Epithelial cell of prostate (primary cell): ENCODE data around the gene MYO16.

ENCODE experiments used
- DNase-seq: peaks from one replicate; pipeline ENCODE4 v3.0.0-alpha.2; 2011; ENCODE audit warnings: low read depth, low spot score
- H3K27ac ChIP-seq: fragments of 450-650 bp; 2 replicates; pipeline ENCODE4 v1.5.1; 2017; ENCODE audit warnings: mild to moderate bottlenecking

MYO16 gene

GRCh38 chr13:109159650-109160309, 530.4 kb downstream of the MYO16 start:
- DNase-seq, result no peak
- H3K27ac ChIP-seq, result peak overlapping the region; percentile 99

- DNase-seq, result no peak
- H3K27ac ChIP-seq, result peak overlapping the region; percentile 99
Measured at GRCh38 chr13:109160357-109160756, 530.9 kb downstream of the MYO16 start.

GRCh38 chr13:109160887-109161669, 531.7 kb downstream of the MYO16 start:
- peak overlapping the region; percentile 99 for H3K27ac ChIP-seq
- no peak for DNase-seq

DNA sequence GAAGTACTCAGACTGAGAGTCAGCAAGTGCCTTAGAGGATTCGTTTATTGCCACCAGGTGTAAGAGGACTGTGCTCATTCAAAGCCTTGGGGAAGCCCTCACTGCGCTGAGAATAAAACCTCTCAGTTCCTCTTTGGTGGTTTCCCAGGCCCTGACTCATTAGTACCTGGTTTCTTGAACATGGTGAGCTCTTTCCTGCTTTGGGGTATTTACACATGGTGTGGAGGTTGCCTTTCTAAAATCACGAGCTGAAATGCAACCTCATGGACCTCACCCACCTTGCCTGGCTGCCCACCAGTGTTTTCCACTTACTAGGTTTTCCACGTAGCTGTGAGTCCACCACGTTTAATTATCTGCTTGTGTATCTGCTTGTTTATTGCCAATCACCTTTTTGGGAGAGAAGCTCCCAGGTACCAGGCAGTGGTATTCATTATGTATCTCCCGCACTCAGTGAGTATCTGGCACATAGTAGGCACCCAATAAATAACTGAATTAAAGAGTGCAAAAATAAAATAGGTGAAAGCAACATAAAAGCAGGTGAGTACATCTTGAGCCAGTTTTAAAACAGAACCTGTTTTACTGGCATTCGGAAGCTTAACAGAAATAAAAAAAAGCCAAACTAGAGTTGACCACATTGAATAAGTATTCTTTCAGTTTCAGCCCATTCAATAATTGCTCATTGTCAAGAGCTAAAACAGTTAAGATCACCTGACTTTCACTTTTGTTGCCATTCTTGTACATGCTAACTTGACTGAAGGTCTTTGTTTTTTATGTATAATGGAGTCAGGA, 533.0 kb downstream of the MYO16 start:
- DNase-seq, result peak; percentile 91
- peak overlapping the region; percentile 99 for H3K27ac ChIP-seq

GRCh38 chr13:109163037-109163379, 533.6 kb downstream of the MYO16 start:
- peak overlapping the region; percentile 99 for H3K27ac ChIP-seq
- no peak for DNase-seq

DNA sequence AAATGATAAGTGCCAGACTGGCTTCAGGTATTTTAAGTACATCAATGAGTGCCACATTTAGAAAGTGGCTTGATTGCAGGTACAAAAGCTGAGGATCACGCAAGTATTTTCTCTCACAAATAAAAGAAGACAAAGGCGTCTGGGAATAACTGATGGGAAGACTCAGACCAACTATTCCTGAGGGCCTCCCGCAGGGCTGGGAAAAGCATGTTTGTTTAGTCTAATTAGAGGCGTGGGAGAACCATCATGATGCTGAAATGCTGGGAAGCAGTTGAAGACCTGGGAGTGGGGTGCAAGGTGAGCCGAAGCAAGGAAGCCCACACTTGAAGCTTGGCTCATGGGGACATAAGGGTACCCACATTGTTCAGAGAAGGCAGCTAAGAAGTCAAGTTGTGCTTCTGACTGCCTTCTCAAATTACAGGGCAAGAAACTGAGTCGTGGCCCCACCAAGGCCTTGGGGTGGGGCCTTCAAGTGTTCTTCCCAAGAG, 536.0 kb downstream of the MYO16 start:
- H3K27ac ChIP-seq, result no peak overlapping the region
- DNase-seq, result no peak

- H3K27ac ChIP-seq, result no peak overlapping the region
- no peak for DNase-seq
Measured at GRCh38 chr13:109166804-109167203, 537.4 kb downstream of the MYO16 start.

DNA sequence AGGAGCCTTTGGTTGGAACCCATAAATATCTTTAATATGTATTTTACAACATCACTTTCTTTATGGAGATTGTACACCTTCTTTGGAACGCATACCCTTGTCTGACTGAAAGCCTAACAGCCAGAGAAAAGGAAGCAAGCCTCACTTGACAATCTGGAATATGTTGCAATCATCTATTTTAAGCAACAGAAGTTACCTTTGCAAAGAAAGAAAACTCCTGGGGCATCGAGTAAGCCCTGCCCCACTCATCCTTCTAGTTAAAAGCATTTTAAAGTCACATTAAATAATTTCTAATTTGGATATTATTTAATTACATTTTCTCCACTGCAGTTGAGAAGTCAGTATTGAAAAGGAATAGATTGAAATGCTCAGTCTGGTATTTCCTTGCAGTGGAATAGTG, 542.7 kb downstream of the MYO16 start:
- no peak for DNase-seq
- H3K27ac ChIP-seq, result no peak overlapping the region

DNA sequence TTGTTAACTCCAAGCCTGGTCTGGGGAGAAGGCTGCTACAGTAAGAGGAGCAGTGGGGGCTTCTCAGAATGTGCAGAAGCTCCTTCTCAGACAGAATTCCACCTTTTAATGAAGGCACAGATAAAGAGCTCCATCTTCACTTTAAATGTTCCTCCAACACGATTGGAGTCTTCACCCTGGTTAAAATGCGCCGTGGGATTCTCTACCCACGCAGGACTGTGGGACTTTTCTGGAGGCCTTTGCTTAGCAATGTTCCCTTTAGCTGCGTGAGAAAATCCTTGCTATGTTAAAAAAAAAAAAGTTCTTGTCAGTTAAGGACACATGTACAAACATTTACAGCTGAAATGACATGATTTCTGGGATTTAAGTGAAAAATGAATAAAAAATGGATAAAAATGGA, 546.3 kb downstream of the MYO16 start:
- H3K27ac ChIP-seq, result no peak overlapping the region
- no peak for DNase-seq

DNA sequence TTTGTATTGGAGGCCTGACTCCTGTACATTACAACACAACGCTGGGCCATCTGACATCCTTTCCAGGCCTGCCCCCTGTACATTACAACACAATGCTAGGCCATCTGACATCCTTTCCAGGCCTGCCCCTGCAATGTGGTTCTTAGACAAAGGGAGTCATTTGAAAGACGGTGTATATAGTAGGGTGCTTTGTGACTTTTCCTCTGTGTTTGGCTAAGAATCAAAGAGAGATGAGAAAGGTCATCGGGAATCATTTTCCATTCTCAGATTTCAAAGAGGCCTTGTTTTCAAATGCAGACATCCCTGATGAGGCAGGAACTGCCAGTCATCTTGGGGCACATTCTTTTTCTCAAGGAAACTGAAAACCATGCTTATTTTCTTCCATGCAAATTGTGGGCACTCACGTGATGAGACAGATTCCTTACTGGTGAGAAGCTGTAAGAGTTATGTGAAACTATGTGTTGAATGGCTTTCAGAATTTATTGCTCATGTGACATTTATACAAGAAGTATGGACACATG, 551.6 kb downstream of the MYO16 start:
- peak overlapping the region; percentile 27 for H3K27ac ChIP-seq

DNA sequence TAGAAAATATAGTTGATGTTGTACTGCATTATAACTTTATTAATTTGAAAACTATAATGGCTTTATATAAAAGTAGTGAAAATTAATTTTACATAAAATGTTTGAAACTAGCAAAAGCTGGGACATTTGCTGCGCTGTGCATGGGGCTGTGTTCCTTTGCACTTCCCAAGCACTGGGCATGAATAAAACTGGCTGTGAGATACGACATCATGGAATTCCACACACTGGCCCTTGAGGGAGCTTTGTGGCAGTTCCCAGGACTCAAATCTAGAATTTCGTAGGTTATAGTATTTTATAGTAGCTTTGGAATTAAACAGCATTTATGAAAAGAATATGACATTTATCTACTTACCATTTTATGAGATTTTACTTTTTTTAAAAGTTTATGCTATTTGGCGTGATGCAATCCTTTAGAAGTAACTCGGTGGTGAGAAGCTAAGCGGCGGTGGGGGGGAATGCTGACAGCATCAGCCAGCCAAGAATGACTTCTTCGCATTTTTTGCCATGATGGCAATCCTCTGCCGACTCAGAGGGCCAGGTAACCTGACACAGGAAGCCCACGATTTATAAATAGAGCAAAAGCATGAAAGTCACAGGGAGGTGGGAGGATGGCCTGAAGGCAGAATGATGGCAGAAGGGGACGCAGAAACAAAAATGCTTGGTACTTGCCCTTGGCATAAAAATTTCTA, 553.5 kb downstream of the MYO16 start:
- no peak overlapping the region for H3K27ac ChIP-seq
- no peak for DNase-seq

More for the DNA sequence above, 551.6 kb downstream of the MYO16 start:
- peak; percentile 46 for DNase-seq

GRCh38 chr13:109191413-109191812, 562.0 kb downstream of the MYO16 start:
- no peak for DNase-seq
- no peak overlapping the region for H3K27ac ChIP-seq

- DNase-seq, result no peak
- H3K27ac ChIP-seq, result no peak overlapping the region
Measured at GRCh38 chr13:109192306-109192705, 562.9 kb downstream of the MYO16 start.

GRCh38 chr13:109196948-109197347, 567.5 kb downstream of the MYO16 start:
- no peak overlapping the region for H3K27ac ChIP-seq
- no peak for DNase-seq

DNA sequence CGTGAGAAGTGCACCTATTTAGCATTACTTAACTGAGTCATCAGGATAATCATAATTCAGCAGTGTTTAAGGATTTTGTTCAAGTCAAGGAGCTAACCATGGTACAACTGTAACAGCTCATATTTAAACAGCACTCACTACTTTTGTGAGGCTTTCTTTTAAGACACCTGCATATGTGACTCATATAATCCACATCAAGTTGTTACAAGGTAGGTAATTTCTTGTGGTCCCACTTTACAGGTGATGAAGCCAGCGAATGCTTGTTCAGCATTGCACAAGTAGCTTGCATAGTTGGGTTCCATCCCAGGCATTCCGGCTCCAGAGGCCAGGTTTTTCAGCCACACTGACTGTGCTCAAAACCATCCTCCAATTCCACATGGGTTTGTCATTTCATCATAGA, 569.2 kb downstream of the MYO16 start:
- no peak overlapping the region for H3K27ac ChIP-seq
- DNase-seq, result peak; percentile 80

DNA sequence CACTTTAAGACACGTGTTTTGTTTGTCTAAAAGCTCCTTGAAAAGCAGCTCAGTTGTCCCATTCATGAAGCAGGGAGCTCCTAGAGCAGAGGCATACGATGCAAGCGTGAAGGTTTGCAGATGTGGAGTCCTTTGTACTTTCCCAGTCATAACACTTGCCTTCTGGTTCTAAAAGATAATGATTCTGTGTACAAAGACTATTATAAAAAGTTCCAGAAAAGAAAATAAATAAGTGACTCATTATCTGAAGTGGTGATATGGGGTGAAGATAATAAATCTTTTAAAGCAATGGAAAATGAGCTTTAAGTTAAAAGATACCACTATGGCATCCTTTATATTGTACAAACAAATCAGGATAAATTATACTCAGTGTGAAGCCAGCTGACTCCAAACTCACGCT, 569.9 kb downstream of the MYO16 start:
- no peak for DNase-seq
- H3K27ac ChIP-seq, result no peak overlapping the region

GRCh38 chr13:109200556-109200955, 571.1 kb downstream of the MYO16 start:
- DNase-seq, result no peak
- H3K27ac ChIP-seq, result no peak overlapping the region

DNA sequence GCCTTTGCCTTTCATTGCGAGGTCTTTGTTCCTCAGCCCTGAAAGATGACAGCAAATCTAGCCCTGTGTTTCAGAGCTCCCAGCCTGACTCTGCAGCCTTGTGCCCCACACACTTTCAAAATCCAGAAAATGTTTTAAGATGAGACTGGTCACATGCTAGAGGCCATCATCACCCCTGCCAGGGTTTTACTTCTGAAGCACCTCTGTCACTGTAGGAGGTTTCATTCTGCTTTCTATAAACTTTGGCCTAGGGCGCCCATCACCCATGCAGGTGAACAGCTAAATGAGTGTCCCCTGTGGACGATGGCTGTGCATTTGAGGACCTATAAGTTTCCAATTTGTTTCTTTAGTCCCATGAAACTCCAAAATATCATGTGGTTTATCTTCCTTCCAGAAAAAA, 574.2 kb downstream of the MYO16 start:
- DNase-seq, result no peak
- H3K27ac ChIP-seq, result no peak overlapping the region

- H3K27ac ChIP-seq, result no peak overlapping the region
- DNase-seq, result no peak
Measured at GRCh38 chr13:109204252-109204651, 574.8 kb downstream of the MYO16 start.

DNA sequence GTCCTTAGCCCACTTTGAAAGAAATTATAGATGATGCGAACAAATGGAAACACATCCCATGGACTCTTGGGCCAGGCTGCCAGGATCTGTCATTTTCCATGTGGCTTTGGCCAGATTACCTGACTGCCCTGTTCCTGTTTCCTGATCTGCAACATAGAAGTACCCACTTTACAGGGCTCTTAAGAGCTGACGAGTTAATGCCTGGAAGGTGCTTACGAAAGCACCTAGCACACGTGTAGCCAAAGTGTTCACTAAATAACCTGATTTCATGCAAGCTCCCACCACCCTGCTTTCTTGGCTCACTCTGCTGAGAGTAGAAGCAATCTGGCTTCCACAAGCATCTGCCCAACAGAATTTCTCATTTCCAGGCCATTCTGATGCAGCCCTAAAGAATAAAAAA, 575.2 kb downstream of the MYO16 start:
- H3K27ac ChIP-seq, result no peak overlapping the region
- no peak for DNase-seq
